Activated T-helper 9 cell treated with anti-CD3 and anti-CD28 coated beads, Interleukin-2, amount 50 U/mL, for 16 hours (primary cell): ENCODE measurements around the gene CRYL1.

Experiments
- DNase-seq: peaks from one replicate; pipeline ENCODE4 v3.0.0-alpha.2; 2020; ENCODE audit warnings: low read depth

Gene CRYL1

GRCh38 chr13:20370815-20371421 lies 154.7 kb downstream of the CRYL1 start:
- DNase-seq, result no peak

- no peak for DNase-seq
Measured at GRCh38 chr13:20369886-20370361, 155.7 kb downstream of the CRYL1 start.

- no peak for DNase-seq
Measured at GRCh38 chr13:20366056-20366455, 159.6 kb downstream of the CRYL1 start.

GRCh38 chr13:20363603-20364002 lies 162.1 kb downstream of the CRYL1 start:
- no peak for DNase-seq

GRCh38 chr13:20363172-20363571 lies 162.5 kb downstream of the CRYL1 start:
- DNase-seq, result no peak

- no peak for DNase-seq
Measured at GRCh38 chr13:20362484-20363041, 163.1 kb downstream of the CRYL1 start.

GRCh38 chr13:20360835-20361412 lies 164.7 kb downstream of the CRYL1 start:
- no peak for DNase-seq

- no peak for DNase-seq
Measured at GRCh38 chr13:20360041-20360491, 165.6 kb downstream of the CRYL1 start.

- DNase-seq, result no peak
Measured at GRCh38 chr13:20359335-20359734, 166.3 kb downstream of the CRYL1 start.

GRCh38 chr13:20358022-20358421 lies 167.6 kb downstream of the CRYL1 start:
- DNase-seq, result no peak

GRCh38 chr13:20356444-20356843 lies 169.2 kb downstream of the CRYL1 start:
- no peak for DNase-seq

GRCh38 chr13:20354722-20355121 lies 170.9 kb downstream of the CRYL1 start:
- no peak for DNase-seq

- no peak for DNase-seq
Measured at GRCh38 chr13:20353973-20354372, 171.7 kb downstream of the CRYL1 start.
